Cardiac muscle cell (in vitro differentiated cells and primary cell): ENCODE measurements around the gene PCAT7. TPM values are rescaled to one million over a fixed set of nuclear protein-coding genes. Genes with fewer than 3 reads are reported as not detected.

Experiments used
- DNase-seq, 2 donors: peaks; one replicate each; pipeline versions ENCODE4 v3.0.0 to v3.0.0-alpha.2; 2010 to 2017; ENCODE audit warnings: low read depth in 1 of 2, low spot score in 1 of 2
- H3K27ac ChIP-seq: fragments of 200-600 bp; sonication (generic); 2 replicates; pipeline ENCODE4 v1.5.1; 2016
- H3K27me3 ChIP-seq: fragments of 200-600 bp; sonication (generic); 2 replicates; pipeline ENCODE4 v1.6.0; 2016; ENCODE audit warnings: control low read depth
- H3K36me3 ChIP-seq: fragments of 200-600 bp; sonication (generic); 2 replicates; pipeline ENCODE4 v1.5.1; 2016; ENCODE audit warnings: control low read depth
- H3K4me1 ChIP-seq: fragments of 200-600 bp; sonication (generic); 2 replicates; pipeline ENCODE4 v1.8.1; 2017; ENCODE audit warnings: low read depth, mild to moderate bottlenecking, mixed run types
- H3K4me3 ChIP-seq: fragments of 200-600 bp; sonication (generic); 2 replicates; pipeline ENCODE4 v1.5.1; 2016; ENCODE audit warnings: mild to moderate bottlenecking
- H3K9me3 ChIP-seq: fragments of 200-600 bp; sonication (generic); 2 replicates; pipeline ENCODE4 v1.5.1; 2017; ENCODE audit warnings: low read depth, mild to moderate bottlenecking, control low read depth
- polyA plus RNA-seq: library from polyadenylated mRNA; unstranded; fragments of >200 nt; fragmentation: Nextera tagmentation; extraction: Ambion mirVana; gene quantifications from 2 replicates; pipeline ENCODE4 v1.2.1, GENCODE V29; 2016
- total RNA-seq: library from RNA; depleted of rRNA; stranded (reverse); fragments of >200 nt; gene quantifications from 2 replicates; pipeline ENCODE4 v1.2.3, GENCODE V29; 2016
- TF ChIP-seq, protein P1 (sequence below): IDR thresholded peaks from 2 replicates; pipeline ENCODE4 v1.5.1; 2012; ENCODE audit warnings: low read depth, mild to moderate bottlenecking, low read length

PCAT7 gene
- total and polyA plus RNA-seq, 2 experiments from 2014 or later = 10.6 to 24.4 TPM

GRCh38 chr9:94514722-94515121 lies 40.2 kb upstream of the PCAT7 start:
- TF ChIP-seq, protein P1, sequence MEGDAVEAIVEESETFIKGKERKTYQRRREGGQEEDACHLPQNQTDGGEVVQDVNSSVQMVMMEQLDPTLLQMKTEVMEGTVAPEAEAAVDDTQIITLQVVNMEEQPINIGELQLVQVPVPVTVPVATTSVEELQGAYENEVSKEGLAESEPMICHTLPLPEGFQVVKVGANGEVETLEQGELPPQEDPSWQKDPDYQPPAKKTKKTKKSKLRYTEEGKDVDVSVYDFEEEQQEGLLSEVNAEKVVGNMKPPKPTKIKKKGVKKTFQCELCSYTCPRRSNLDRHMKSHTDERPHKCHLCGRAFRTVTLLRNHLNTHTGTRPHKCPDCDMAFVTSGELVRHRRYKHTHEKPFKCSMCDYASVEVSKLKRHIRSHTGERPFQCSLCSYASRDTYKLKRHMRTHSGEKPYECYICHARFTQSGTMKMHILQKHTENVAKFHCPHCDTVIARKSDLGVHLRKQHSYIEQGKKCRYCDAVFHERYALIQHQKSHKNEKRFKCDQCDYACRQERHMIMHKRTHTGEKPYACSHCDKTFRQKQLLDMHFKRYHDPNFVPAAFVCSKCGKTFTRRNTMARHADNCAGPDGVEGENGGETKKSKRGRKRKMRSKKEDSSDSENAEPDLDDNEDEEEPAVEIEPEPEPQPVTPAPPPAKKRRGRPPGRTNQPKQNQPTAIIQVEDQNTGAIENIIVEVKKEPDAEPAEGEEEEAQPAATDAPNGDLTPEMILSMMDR = no peak
- H3K36me3 ChIP-seq = no peaks in the 10 kb centered on the region
- no peaks in the 10 kb centered on the region for H3K4me1 ChIP-seq
- H3K4me3 ChIP-seq = no peak overlapping the region
- H3K9me3 ChIP-seq = no peaks in the 10 kb centered on the region
- peak overlapping the region; percentile 55 for H3K27ac ChIP-seq
- no peaks in the 10 kb centered on the region for H3K27me3 ChIP-seq
- no peak for DNase-seq

DNA sequence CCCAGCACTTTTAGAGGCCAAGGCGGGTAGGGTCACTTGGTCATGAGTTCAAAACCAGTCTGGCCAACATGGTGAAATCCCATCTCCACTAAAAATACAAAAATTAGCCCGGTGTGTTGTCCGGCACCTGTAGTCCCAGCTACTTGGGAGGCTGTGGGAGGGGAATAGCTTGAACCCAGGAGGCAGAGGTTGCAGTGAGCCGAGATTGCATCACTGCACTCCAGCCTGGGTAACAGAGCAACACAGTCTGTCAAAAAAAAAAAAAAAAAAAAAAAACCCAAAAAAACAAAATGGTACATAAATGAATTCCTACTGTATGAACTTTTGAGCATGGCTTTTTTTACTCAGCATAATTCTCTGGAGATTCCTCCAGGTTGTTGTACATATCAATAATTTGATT lies 37.6 kb upstream of the PCAT7 start:
- H3K27ac ChIP-seq = no peak overlapping the region
- no peak for DNase-seq
- H3K9me3 ChIP-seq = no peaks in the 10 kb centered on the region
- TF ChIP-seq, protein P1 = no peak
- H3K4me1 ChIP-seq = no peaks in the 10 kb centered on the region
- no peaks in the 10 kb centered on the region for H3K27me3 ChIP-seq
- no peak overlapping the region for H3K4me3 ChIP-seq
- H3K36me3 ChIP-seq = no peaks in the 10 kb centered on the region

- DNase-seq = no peak
- TF ChIP-seq, protein P1 = no peak
- Histone ChIP-seq H3K4me3 (no peak overlapping the region), H3K9me3 (no peaks in the 10 kb centered on the region), H3K4me1 (no peaks in the 10 kb centered on the region), H3K36me3 (no peaks in the 10 kb centered on the region), H3K27me3 (no peaks in the 10 kb centered on the region), H3K27ac (no peak overlapping the region)
These were observed 29.4 kb upstream of the PCAT7 start for GRCh38 chr9:94525396-94526035.

- no peak for DNase-seq
- no peaks in the 10 kb centered on the region for H3K36me3 ChIP-seq
- H3K4me1 ChIP-seq = no peaks in the 10 kb centered on the region
- H3K27ac ChIP-seq = no peak overlapping the region
- no peak overlapping the region for H3K4me3 ChIP-seq
- TF ChIP-seq, protein P1 = no peak
- H3K27me3 ChIP-seq = no peaks in the 10 kb centered on the region
- no peaks in the 10 kb centered on the region for H3K9me3 ChIP-seq
These were observed 28.6 kb upstream of the PCAT7 start for GRCh38 chr9:94526271-94526670.

DNA sequence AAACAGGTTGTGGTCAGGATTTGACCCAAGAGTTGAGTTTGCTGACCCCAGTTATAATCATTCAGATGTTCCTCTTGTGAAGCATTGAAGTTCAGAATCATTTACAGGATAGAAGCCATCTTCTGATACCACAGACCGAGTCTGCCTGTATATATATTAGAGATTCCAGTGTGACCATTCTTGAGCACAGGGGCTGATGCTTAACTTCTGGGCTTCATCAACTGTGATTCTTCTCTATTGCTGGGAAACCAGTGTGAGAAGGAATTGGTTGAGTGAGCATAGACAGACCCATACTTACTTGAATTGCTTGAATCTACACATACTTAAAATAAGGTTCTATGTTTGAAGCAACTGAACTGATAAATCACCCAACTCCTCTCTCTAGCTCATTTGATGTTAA lies 27.9 kb upstream of the PCAT7 start:
- TF ChIP-seq, protein P1 = no peak
- Histone ChIP-seq H3K27ac (no peak overlapping the region), H3K4me1 (no peaks in the 10 kb centered on the region)

DNA sequence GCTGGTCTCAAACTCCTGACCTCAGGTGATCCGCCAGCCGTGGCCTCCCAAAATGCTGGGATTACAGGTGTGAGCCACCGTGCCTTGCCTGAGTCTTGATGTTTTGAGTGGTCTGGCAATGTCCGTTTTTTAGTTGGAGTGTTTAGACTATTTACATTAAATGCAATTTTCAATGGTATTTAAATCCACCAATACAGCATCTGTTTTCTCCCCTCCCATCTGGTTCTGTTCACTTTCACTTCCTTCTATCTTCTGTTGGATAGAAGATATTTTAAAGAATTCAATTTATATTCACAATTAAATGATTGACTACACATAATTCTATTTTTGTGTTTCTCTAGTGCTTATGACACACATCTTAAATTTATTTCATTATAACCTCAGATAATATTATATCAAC lies 26.0 kb upstream of the PCAT7 start:
- no peaks in the 10 kb centered on the region for H3K9me3 ChIP-seq
- no peak overlapping the region for H3K4me3 ChIP-seq
- no peak overlapping the region for H3K27ac ChIP-seq
- TF ChIP-seq, protein P1 = no peak
- H3K36me3 ChIP-seq = no peaks in the 10 kb centered on the region
- H3K4me1 ChIP-seq = no peaks in the 10 kb centered on the region
- H3K27me3 ChIP-seq = no peaks in the 10 kb centered on the region
- DNase-seq = no peak

More for the DNA sequence above, 27.9 kb upstream of the PCAT7 start:
- Histone ChIP-seq H3K27me3 (no peaks in the 10 kb centered on the region), H3K4me3 (no peak overlapping the region), H3K9me3 (no peaks in the 10 kb centered on the region), H3K36me3 (no peaks in the 10 kb centered on the region)
- DNase-seq = no peak
